Endothelial cell of umbilical vein (primary cell): ENCODE results near the gene RRM1.

ENCODE experiments used
- EZH2 ChIP-seq: IDR thresholded peaks from 2 replicates; pipeline ENCODE4 v1.6.1; 2012; ENCODE audit warnings: borderline replicate concordance, low read depth, mild to moderate bottlenecking, moderate library complexity, low read length, inconsistent platforms; ENCODE audit not compliant: severe bottlenecking
- TF ChIP-seq, protein P1 (sequence below), 2 donors: IDR thresholded peaks; 1 replicate in 1 of 2; 2 replicates in 1 of 2; pipeline ENCODE4 v1.5.1; 2011; ENCODE audit warnings: low read length in 2 of 2, mild to moderate bottlenecking in 2 of 2, moderate library complexity in 2 of 2, control low read depth in 1 of 2, inconsistent platforms in 1 of 2, low read depth in 1 of 2; ENCODE audit not compliant: insufficient read depth in 1 of 2; ENCODE audit errors: extremely low read depth in 1 of 2

DNA sequence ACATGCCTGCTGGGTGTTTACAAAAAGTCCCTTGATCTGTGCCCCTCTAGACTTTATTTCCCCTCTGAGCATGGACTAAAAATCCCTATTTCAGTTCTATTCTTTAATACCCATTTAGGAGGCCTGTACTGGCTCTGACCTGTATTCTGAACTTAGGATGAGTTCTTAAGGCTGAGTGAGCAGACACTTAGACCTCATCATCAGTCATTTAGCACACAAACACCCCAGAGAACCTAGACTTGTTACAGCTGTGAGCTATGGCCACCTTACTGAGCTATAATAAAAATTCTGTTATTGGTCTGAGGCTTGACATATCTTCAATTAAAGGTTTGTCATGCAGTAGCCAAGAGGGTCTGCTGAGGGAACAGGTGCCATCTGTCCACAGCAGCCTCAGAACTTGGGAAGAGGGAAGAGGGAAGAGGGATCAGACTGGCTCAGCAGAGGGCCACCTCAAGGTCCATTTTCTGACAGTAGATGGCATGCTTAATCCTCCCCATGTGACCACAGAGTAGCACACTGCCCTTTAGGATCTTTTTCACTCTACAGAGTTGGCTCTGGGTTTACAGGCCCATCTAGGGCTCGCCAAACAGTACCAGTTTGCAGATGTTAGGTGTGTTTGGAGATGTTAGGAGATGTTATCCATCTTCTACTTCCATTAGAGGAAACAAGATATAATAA lies 30.2 kb upstream of the RRM1 start:
- no peak for TF ChIP-seq EZH2
- TF ChIP-seq, protein P1, sequence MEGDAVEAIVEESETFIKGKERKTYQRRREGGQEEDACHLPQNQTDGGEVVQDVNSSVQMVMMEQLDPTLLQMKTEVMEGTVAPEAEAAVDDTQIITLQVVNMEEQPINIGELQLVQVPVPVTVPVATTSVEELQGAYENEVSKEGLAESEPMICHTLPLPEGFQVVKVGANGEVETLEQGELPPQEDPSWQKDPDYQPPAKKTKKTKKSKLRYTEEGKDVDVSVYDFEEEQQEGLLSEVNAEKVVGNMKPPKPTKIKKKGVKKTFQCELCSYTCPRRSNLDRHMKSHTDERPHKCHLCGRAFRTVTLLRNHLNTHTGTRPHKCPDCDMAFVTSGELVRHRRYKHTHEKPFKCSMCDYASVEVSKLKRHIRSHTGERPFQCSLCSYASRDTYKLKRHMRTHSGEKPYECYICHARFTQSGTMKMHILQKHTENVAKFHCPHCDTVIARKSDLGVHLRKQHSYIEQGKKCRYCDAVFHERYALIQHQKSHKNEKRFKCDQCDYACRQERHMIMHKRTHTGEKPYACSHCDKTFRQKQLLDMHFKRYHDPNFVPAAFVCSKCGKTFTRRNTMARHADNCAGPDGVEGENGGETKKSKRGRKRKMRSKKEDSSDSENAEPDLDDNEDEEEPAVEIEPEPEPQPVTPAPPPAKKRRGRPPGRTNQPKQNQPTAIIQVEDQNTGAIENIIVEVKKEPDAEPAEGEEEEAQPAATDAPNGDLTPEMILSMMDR (IDR thresholded peaks at IDR 0.05; ENCODE audit: extremely low read depth in 1 of 2, insufficient read depth in 1 of 2, low read depth in 1 of 2, low read length in 2 of 2): no peak
